Lower leg skin (tissue), 3 donors: Measurements from ENCODE around the gene CDKN2A.

Experiments used
- CTCF ChIP-seq, 3 donors: fragments of 450-650 bp; IDR thresholded peaks; one replicate each; pipeline ENCODE4 v1.5.1; 2016; ENCODE audit warnings: antibody characterized with exemption in 3 of 3, mild to moderate bottlenecking in 3 of 3, moderate library complexity in 2 of 3
- POLR2A ChIP-seq, 2 donors: fragments of 450-650 bp; IDR thresholded peaks; one replicate each; pipeline ENCODE4 v1.6.1; 2016 to 2017; ENCODE audit warnings: antibody characterized with exemption in 2 of 2, mild to moderate bottlenecking in 1 of 2, moderate library complexity in 1 of 2

GRCh38 chr9:21968331-21969010 is 25.7 kb downstream of the CDKN2A start:
- TF ChIP-seq CTCF (IDR thresholded peaks at IDR 0.05) (no peak), POLR2A (IDR thresholded peaks at IDR 0.05) (no peak)
